GM23338 (cell line): ENCODE data around the gene MAPK4. TPM values are rescaled to one million over a fixed set of nuclear protein-coding genes. Genes with fewer than 3 reads are reported as not detected.

Experiments
- ATAC-seq: fragments of 200-7000 bp; cut with Tn5 transposase; 3 replicates; pipeline ENCODE4 v1.9.1; 2020
- DNase-seq: peaks from one replicate; pipeline ENCODE4 v3.0.0-alpha.2; 2015; ENCODE audit warnings: low spot score
- H2AFZ ChIP-seq: fragments of 200-600 bp; sonication (generic); 2 replicates; pipeline ENCODE4 v1.8.0; 2016; ENCODE audit warnings: antibody characterized with exemption, mild to moderate bottlenecking, moderate library complexity
- H3F3A ChIP-seq: fragments of 200-600 bp; sonication (generic); replicated peaks from 2 replicates; pipeline ENCODE4 v1.8.0; 2017; ENCODE audit warnings: antibody characterized with exemption, mixed run types, low read depth
- H3K27ac ChIP-seq: fragments of 200-600 bp; sonication (generic); 2 replicates; pipeline ENCODE4 v1.6.1; 2016; ENCODE audit warnings: low read depth
- H3K27me3 ChIP-seq: fragments of 200-600 bp; sonication (generic); 2 replicates; pipeline ENCODE4 v1.8.0; 2016; ENCODE audit warnings: mild to moderate bottlenecking, mixed run types, moderate library complexity; ENCODE audit not compliant: insufficient read depth
- H3K36me3 ChIP-seq: fragments of 200-600 bp; sonication (generic); 2 replicates; pipeline ENCODE4 v1.8.0; 2016; ENCODE audit warnings: mild to moderate bottlenecking; ENCODE audit not compliant: insufficient read depth
- H3K4me1 ChIP-seq: fragments of 200-600 bp; sonication (generic); 2 replicates; pipeline ENCODE4 v1.8.0; 2016; ENCODE audit warnings: mild to moderate bottlenecking, moderate library complexity; ENCODE audit not compliant: insufficient read depth
- H3K4me2 ChIP-seq: fragments of 200-600 bp; sonication (generic); 2 replicates; pipeline ENCODE4 v1.7.1; 2017; ENCODE audit warnings: mixed run types
- H3K4me3 ChIP-seq: fragments of 200-600 bp; sonication (generic); 2 replicates; pipeline ENCODE4 v1.6.1; 2016; ENCODE audit warnings: mixed run types
- H3K79me2 ChIP-seq: fragments of 200-600 bp; sonication (generic); replicated peaks from 2 replicates; pipeline ENCODE4 v1.8.0; 2017; ENCODE audit warnings: mild to moderate bottlenecking; ENCODE audit not compliant: insufficient read depth
- H3K9me2 ChIP-seq: fragments of 200-600 bp; sonication (generic); 2 replicates; pipeline ENCODE4 v1.8.0; 2017; ENCODE audit not compliant: insufficient read depth
- H4K20me1 ChIP-seq: fragments of 200-600 bp; sonication (generic); replicated peaks from 2 replicates; pipeline ENCODE4 v1.8.0; 2017; ENCODE audit warnings: mild to moderate bottlenecking; ENCODE audit not compliant: insufficient read depth
- H3K27ac Mint-ChIP-seq: 2 replicates; pipeline ENCODE4 v1.8.0; 2020; ENCODE audit warnings: inconsistent platforms, mild to moderate bottlenecking, moderate library complexity, mixed read lengths
- H3K27me3 Mint-ChIP-seq: 3 replicates; pipeline ENCODE4 v1.8.0; 2022; ENCODE audit warnings: low read depth, mild to moderate bottlenecking, moderate library complexity, mixed read lengths, inconsistent platforms; ENCODE audit not compliant: insufficient read depth, poor library complexity
- H3K36me3 Mint-ChIP-seq: 3 replicates; pipeline ENCODE4 v1.8.0; 2021; ENCODE audit warnings: low read depth, mild to moderate bottlenecking, inconsistent platforms, moderate library complexity, mixed read lengths
- H3K4me1 Mint-ChIP-seq: 3 replicates; pipeline ENCODE4 v1.8.0; 2020; ENCODE audit warnings: mild to moderate bottlenecking, inconsistent platforms, mixed read lengths
- H3K4me3 Mint-ChIP-seq: 3 replicates; pipeline ENCODE4 v1.8.0; 2021; ENCODE audit warnings: moderate library complexity, mild to moderate bottlenecking, inconsistent platforms, mixed read lengths
- H3K9me3 Mint-ChIP-seq: 3 replicates; pipeline ENCODE4 v1.8.0; 2020; ENCODE audit warnings: moderate library complexity, mild to moderate bottlenecking, inconsistent platforms, mixed read lengths
- CREB1 ChIP-seq: fragments of 250-450 bp; sonication (Bioruptor Pico); IDR thresholded peaks from 2 replicates; pipeline ENCODE4 v1.5.0; 2020; ENCODE audit warnings: low read depth, mild to moderate bottlenecking, moderate library complexity
- CTCF ChIP-seq, 2 experiments: fragments of 200-600 bp in 1 of 2; sonication (generic) in 1 of 2; conservative IDR thresholded peaks; 2 replicates each; pipeline versions ENCODE4 v1.5.1 to v1.6.1; 2016 to 2017; ENCODE audit warnings: antibody characterized with exemption in 2 of 2, low read depth in 2 of 2, mild to moderate bottlenecking in 2 of 2, moderate library complexity in 1 of 2
- ETS1 ChIP-seq: IDR thresholded peaks from 2 replicates; pipeline ENCODE4 v1.6.1; 2016; ENCODE audit warnings: antibody characterized with exemption
- EZH2 ChIP-seq: fragments of 200-600 bp; sonication (generic); IDR thresholded peaks from one replicate; pipeline ENCODE4 v1.8.0; 2017; ENCODE audit warnings: antibody characterized with exemption, mild to moderate bottlenecking, low read depth; ENCODE audit not compliant: unreplicated experiment
- JUNB ChIP-seq: IDR thresholded peaks from one replicate; pipeline ENCODE4 v1.6.1; 2016; ENCODE audit warnings: antibody characterized with exemption; ENCODE audit not compliant: unreplicated experiment
- POLR2AphosphoS5 ChIP-seq: IDR thresholded peaks from 2 replicates; pipeline ENCODE4 v1.6.1; 2016; ENCODE audit warnings: antibody characterized with exemption, low read depth
- REST ChIP-seq: IDR thresholded peaks from one replicate; pipeline ENCODE4 v1.6.1; 2018; ENCODE audit warnings: antibody characterized with exemption; ENCODE audit not compliant: unreplicated experiment
- STAT1 ChIP-seq: IDR thresholded peaks from one replicate; pipeline ENCODE4 v1.6.1; 2016; ENCODE audit warnings: antibody characterized with exemption; ENCODE audit not compliant: unreplicated experiment
- ZNF114 ChIP-seq: fragments of 250-450 bp; sonication (Bioruptor Pico); IDR thresholded peaks from 2 replicates; pipeline ENCODE4 v1.5.0; 2020; ENCODE audit warnings: mild to moderate bottlenecking, moderate library complexity
- ZNF462 ChIP-seq: fragments of 250-450 bp; sonication (Bioruptor Pico); IDR thresholded peaks from 2 replicates; pipeline ENCODE4 v1.5.0; 2020; ENCODE audit warnings: mild to moderate bottlenecking, moderate library complexity
- polyA plus RNA-seq: library from polyadenylated mRNA; unstranded; fragments of >200 nt; fragmentation: Nextera tagmentation; extraction: Ambion mirVana; gene quantifications from 2 replicates; pipeline ENCODE4 v1.2.1, GENCODE V29; 2016
- total RNA-seq: library from RNA; depleted of rRNA; stranded (reverse); fragments of >200 nt; shearing (Covaris generic); gene quantifications from 2 replicates; pipeline ENCODE4 v1.2.3, GENCODE V29; 2014

MAPK4 gene
- total and polyA plus RNA-seq, 2 experiments from 2014 or later, result 1.3 to 4.4 TPM

- no peak overlapping the region for H3K4me3 Mint-ChIP-seq
- no peaks in the 10 kb centered on the region for H3K79me2 ChIP-seq
- H3K4me1 ChIP-seq, result no peaks in the 10 kb centered on the region
- no peaks in the 10 kb centered on the region for H3K27me3 ChIP-seq
- peaks cover 4% of the 10 kb centered on the region; the same call in 1 of the 2 replicates for H3K9me2 ChIP-seq
- H2AFZ ChIP-seq, result no peak overlapping the region
- H3K36me3 Mint-ChIP-seq, result peaks cover 3% of the 10 kb centered on the region; the same call in 1 of the 3 replicates
- H3K27me3 Mint-ChIP-seq, result no peaks in the 10 kb centered on the region
- no peaks in the 10 kb centered on the region for H4K20me1 ChIP-seq
- no peaks in the 10 kb centered on the region for H3F3A ChIP-seq
- no peak overlapping the region for H3K27ac Mint-ChIP-seq
- ATAC-seq, result no peak
- no peak for DNase-seq
- H3K4me3 ChIP-seq, result no peak overlapping the region
- H3K4me1 Mint-ChIP-seq, result no peaks in the 10 kb centered on the region
- no peak overlapping the region for H3K27ac ChIP-seq
- H3K36me3 ChIP-seq, result no peaks in the 10 kb centered on the region
- H3K9me3 Mint-ChIP-seq, result peaks cover 8% of the 10 kb centered on the region
- TF ChIP-seq POLR2AphosphoS5 (no peak), CTCF (conservative IDR thresholded peaks at IDR 0.05; ENCODE audit: low read depth in 2 of 2) (no peak), REST (no peak), STAT1 (no peak), ZNF114 (CRISPR knock-in tag) (no peak), EZH2 (no peak), ZNF462 (CRISPR knock-in tag) (no peak), CREB1 (CRISPR knock-in tag) (no peak), ETS1 (no peak), JUNB (no peak)
- no peak overlapping the region for H3K4me2 ChIP-seq
These were observed 46.7 kb downstream of the MAPK4 start for GRCh38 chr18:50606609-50607008.
